HG03460 (cell line): ENCODE data around the gene ADGRG3.

Source experiments
- ATAC-seq: cut with Tn5 transposase; IDR thresholded peaks from one replicate; pipeline ENCODE4 v1.9.1; 2021; ENCODE audit not compliant: unreplicated experiment

ADGRG3 gene, protein sequence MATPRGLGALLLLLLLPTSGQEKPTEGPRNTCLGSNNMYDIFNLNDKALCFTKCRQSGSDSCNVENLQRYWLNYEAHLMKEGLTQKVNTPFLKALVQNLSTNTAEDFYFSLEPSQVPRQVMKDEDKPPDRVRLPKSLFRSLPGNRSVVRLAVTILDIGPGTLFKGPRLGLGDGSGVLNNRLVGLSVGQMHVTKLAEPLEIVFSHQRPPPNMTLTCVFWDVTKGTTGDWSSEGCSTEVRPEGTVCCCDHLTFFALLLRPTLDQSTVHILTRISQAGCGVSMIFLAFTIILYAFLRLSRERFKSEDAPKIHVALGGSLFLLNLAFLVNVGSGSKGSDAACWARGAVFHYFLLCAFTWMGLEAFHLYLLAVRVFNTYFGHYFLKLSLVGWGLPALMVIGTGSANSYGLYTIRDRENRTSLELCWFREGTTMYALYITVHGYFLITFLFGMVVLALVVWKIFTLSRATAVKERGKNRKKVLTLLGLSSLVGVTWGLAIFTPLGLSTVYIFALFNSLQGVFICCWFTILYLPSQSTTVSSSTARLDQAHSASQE

DNA sequence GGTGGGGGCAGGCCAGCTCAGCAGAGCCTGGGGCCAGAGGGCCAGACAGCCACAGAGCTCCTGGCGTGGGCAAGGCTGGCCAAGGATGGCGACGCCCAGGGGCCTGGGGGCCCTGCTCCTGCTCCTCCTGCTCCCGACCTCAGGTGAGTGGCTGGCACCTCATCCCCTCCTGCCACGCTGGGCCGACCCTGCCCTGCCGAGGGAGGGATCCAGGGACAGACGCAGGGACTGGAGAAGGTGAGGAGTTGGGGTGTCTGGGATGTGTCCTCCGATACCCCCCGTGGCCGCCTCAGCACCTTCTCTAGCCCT is at the start of gene ADGRG3:
Gene ADGRG3 (plus strand): TSS at position 44 of the 309 bp plus-strand sequence. CDS start 42 bp downstream, at position 86.
- no peak for ATAC-seq

DNA sequence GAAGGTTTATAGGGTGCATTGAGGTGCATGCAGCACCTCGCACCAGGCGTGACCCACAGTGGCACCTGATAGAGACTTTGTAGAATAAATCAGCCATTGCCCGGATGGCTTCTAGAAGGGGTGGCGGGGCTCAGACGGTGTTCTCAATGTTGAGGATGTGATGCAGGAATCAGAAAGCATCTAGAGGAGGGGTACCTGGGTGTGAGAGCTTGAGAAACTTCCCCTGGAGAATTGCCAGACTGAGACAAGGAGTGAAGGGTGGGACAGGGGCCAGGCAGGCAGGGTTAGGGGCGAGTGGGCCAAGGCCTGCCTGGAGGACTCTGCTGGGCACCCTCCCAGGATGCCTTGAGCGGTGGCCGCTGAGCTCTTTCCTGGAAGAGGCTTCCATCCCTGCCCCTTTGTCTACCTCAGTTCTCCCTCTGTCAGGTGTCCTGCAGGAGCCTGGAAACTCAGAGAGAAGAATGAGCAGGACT is 48.9 kb upstream of the ADGRG3 start:
- ATAC-seq: no peak

DNA sequence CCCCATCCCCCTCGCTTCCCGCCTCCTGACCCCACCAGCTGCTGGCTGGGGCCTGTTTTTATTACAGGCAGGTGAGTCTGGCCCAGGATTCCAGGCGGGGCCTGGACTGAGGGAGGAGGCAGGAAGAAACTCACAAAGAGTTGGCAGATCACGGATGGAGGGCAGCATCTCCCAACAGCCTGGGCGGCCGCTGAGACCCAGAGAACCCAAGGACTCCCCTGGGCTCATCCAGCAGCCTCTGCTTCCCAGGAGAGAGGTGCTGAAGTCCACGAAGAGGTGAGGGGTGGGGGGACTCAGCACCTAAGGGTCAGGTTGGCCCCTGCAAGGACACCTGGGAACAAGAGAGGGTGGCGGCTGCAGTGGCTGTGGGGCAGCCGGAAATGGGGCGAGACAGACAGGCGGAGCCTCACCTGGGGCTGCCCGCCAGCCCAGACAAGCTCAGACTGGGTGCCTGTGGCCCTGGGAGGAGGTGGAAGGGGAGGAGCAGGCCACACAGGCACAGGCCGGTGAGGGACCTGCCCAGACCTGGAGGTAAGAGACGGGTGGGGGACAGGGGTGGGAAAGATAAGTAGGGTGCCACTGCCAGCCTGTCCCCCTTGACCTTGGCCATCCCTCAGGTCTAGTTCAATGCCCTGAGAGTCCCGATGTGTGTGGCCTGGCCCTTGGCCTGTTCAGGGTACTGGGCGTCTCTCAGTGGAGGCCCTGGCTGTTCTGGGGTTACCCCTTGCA is 48.3 kb upstream of the ADGRG3 start:
- no peak for ATAC-seq

DNA sequence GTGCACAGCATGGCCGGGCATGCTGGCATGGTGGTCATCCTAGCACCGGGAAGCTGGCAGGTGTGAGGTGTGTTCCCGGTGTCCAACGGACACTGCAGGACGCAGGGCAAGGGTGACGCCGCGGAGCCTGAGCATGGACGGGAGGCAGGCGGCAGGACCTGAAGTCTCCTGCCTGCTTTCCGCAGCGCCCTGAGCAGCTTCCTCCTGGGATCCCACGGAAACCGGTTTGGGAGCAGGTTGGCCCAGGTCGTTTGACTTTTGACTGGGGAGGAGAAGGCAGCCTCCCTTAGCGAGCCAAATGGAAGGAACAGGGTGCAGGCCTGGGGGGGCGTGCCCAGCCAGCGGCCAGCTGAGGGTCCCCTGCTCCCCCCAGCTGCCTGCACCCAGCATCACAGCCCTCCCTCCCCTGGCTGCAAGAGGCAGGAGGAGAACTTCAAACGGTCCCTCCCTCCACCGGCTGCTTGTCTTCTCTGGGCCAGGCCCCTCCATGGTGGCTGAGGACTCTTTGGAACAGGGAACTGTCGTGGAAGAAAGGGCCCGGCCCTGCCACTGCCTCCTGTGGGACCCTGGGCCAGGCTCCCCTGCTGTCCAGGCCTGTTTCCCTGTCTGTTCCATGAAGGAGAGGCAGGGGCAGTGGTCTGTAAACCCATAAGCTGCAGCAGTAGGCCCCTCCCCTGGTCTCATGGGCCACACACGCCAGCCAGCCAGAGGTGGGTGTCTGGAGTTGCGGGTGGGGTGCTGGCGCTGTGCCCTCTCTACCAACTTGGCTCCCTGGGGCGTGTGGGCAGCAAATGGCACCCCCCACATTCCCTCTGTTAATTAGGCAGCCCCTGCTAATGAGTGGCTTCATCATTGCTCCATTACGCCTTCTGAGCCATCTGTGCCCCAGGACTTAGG is 47.5 kb upstream of the ADGRG3 start:
- ATAC-seq: no peak

DNA sequence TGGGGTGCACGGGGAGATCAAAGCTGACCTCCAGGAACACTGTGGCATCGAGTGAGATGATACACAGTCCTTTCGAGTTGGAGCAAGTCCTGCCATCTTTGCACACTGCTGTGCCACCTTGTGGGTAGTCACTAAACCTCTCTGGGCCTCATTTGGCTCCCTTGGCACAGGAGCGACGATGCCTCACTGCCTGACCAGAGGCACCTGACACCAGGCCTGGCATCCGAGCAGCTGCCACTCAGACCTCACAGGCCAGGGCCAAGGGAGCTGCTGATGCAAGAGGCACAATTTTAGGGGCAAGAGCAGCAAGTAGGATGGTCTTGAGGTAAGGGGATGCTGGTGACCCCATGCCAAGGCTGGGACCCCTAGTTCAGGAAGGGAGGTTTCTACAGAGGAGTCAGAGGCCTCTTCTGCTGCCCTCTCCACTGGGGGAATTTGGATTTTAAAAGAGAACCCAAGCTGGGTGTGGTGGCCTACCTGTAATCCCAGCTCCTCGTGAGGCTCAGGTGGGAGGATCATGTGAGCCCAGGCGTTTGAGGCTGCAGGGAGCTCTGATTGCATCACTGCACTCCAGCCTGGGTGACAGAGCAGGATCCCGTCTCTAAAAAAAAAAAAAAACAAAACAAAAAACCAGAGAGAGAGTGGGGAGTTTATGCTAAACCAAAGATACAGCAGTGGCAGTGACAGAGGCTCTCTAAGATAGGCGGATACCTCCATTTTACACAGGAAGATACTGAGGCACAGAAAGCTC is 46.4 kb upstream of the ADGRG3 start:
- no peak for ATAC-seq

DNA sequence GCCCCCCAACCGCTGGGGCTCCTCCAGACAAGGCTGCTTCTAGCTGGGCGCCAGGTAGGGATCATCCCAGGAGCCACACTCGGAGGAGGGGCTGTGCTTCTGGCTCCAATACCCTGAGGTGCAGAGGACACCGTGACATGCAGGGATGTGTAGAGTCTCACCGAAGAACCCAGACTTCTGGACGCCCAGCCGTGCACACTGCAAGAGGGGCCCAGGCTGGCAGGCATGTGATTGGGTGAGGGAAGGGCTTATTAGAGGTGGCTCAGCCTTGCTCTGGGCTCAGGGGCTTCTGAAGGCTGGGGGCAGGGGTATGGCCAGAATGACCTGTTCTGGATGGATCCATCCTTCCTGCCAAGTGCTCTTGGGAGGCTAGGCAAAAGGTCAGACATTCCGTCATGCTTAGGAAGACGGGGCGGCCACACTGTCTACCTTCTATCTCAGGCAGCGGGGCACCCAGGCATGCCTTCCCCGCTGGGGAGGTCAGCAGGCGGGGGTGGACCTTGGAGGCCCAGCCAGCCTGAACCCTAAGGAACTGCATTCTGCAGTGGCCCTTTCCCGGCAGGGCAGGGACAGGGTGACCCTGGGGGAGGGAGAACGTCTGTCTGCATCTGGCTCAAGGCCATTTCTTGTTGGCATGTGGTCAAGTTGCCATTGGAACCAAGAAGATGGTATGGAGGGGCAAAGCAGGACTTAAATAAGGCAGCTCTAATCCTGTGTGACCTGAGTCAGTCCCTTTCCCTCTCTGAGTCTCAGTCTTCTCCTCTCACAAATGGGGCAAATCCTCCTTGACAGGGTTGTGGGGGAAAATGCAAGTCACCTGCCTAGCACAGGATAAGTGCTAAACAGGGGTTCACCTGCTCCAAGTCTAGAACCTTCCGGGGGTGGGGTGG is 45.5 kb upstream of the ADGRG3 start:
- ATAC-seq: no peak

DNA sequence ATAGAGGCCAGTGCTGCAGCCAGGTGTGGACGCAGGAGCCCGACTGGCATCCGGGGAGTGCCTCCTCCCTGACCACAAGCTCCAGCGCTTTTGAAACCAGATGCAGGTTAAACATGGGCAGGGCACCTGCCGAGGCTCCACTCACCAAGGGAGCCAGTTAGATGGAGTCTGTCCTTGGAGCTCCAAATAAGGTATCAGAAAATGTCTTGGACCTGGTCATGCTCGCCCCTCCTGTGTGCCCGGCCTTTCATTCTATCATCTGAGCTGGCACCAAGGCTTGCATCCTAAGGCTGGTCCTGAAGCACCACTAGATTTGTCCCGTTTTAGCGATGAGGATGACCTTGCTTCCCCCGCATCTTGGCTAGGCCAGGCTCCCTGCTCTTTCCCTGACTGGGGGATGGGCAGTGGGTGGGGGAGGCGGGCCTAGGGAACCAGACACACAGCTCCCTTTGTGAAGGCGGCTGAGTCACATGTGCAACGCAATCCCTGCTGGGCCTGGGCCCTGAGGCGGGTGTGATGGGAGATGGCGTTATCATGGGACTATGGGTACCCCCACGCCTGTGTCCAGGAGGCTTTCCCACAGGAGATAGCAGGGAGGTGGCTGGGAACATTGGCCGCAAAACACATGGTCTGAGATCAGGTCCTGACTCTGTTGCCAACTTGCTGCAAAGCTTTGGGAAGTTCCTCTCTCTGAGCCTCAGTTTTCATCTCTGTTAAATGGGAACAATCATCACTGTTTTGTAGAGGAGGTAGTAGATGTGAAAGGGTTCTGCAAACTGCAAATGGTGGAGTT is 44.7 kb upstream of the ADGRG3 start:
- no peak for ATAC-seq

DNA sequence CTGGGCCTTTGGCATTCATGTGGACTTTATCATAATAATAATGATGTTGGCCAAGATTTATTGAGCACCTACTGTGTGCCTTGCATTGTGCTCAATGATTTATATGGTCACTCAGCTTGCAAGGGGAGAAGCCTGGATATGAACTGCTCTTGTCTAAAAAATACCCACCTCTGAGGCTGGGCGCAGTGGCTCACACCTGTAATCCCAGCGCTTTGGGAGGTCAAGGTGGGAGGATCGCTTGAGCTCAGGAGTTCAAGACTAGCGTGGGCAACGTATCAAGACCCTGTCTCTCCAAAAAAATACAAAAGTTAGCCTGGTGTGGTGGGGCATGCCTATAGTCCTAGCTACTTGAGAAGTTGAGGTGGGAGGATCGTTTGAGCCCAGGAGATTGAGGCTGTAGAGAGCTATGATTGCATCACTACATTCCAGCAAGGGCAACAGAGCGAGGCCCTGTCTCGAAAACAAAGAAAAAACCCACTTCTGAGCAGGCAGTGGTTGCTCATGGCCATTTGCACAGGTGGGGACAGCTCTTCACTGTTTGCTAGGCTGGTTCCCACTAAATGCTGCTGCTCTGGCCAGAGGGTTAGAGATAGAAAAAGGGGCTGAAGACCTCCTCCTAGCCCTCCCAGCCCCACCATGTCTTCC is 43.9 kb upstream of the ADGRG3 start:
- ATAC-seq: no peak

DNA sequence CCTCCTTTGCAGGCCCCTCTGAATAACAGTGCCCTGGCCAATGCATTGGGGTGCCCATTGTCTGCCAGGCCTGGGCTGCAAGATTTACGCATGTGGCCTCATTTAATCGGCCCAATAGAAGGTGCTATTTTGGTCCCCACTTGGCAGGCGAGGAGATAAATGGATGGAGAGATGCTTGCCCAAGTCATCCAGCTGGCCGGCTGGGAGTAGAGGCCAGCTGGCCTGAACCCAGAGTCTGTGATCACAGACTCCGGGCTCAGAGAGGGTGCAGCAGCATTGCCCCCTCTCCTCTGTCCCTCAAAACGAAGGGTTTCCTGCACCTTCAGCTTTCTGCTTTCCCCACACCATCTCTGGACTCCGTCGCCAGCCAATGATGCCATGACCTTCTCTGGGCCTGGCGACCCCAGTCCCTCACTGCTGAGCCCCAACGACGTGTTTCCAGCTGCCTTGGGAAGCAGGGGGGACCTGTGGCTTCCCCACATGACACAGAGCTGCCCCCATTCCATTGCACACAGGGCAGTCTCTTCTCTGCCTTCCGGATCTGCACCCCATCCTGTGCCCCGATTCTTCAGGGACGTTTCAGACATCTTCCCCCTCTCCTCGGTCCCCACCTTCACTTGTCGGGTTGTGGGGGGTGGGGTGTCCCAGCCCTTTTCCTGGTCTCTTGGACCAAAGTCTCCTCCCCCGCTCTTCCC is 43.2 kb upstream of the ADGRG3 start:
- no peak for ATAC-seq

DNA sequence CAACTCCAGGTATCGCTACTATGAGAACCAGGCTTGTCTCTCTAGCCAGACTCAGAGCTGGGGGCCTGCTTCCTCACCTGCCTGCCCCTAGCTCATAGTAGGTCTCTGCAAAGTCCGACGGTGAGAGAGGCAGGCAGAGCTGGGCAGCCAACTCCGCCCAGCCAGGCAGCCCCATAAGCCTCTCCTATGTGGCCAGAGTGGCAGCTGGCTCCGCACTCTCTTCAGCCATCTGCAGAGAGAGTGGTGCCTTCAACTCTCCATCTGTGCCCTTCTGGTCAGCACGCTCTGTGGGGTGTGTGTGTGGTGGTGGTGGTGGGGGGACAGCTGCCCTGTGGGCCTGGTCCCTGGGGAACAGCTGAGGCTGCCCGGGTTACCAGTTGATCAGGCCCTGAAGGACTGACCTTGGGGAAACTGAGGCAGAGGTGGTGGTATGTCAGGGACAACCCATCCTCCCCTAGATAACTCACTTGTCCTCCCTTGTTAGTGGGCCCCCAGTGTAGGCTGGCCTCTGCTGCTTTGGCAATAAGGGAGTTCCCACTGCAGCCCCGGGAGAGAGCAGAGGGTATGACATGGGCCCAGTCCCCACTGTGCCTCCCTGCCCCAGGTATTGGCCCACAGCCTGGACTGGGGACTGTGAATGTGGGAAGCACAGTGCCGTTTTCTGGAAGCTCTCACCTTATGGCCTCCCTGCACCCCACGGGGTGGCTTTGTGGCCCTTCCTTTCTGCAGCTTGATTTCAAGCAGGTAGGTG is 41.5 kb upstream of the ADGRG3 start:
- ATAC-seq: no peak

DNA sequence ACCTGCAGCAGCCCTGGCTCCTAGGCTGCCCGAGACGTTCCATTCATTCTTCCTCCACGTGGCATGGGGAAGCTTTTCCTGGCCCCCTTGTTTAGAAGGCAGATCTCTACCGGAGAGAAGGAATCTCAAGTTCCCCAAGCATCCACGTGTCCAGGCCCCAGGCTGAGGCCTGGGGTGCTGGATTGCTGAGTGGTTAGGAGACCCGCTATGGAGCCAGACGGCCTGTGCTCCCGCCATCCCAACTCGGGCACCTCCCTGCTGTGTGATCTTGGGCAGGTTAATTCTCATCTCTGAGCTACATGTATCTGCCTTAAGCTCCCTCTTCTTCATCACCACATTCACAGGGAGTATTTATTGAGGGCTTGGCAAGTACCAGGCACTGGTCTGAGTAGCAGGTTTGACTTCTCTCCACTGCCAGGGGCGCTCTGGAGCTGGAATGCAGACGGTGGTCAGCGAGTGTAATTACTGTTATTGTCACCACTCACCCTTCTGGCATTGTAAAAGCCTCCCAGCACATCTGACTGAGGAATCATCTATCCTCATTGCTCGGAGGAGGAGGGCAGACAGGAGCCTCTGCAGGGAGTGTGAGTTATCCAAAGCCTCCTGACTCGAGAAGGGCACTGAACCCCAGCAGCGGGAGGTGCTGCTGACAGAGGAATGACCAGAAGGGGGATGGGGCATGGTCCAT is 40.8 kb upstream of the ADGRG3 start:
- ATAC-seq: no peak

DNA sequence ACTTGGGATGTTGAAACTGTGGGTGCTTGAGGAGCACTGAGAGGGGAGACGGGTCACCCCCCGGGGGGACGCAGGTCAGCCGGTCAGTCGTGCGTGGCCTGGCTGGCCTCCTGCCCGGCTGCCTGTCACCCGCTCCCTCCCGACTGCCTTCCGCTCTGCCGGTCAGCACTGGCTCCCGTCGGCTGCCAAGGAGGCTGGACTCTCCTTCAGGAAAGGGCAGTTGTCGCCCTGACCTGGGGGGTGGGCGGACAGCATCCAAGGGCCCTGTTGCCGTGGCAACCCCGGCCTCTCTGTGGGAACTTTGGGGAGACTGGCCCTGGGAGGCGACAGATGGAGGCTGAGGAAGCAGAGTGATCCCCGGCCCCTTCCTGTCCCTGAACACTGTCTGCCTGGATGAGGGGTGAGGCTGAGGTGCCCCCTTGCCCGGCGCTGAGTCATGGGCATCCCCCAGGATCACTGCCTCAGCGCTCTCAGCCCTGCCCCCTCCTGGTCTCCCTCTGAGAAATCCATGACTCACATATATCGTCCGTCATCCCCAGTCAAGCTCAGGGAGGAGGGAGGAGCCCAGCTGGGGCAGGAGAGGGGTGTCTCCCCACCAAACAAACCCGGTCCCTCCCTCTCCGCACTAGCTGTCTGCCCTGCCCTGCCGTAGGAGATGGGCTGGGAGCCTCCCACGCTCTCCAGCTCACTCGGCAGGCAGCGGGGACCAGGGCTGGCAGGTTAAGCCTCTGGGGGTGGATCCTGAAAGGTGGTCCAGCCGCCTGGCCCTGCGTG is 39.9 kb upstream of the ADGRG3 start, which contains the start of gene ADGRG1:
Gene ADGRG1 (plus strand): TSS at position 623 of the 774 bp plus-strand sequence. CDS start 21,658 bp downstream, outside the sequence.
- ATAC-seq: no peak

DNA sequence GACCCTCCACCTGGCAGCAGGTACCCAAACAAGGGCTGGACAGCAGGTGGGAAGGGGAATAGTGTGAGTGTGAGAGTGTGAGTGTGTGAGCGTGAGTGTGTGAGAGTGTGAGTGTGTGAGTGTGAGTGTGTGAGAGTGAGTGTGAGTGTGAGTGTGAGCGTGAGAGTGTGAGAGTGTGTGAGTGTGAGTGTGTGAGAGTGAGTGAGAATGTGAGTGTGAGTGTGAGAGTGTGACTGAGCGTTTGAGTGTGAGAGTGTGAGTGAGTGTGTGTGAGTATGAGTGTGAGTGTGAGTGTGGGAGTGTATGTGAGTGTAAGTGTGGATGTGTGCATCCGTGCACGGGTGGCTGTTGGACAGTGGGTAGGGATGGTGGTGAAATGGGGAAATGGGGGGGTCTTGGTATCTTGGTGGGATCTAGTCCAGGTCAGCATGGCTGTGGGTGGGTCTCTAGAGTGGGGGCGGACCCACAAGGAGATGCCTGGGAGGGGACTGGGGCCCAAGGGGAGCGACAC is 39.3 kb upstream of the ADGRG3 start:
- no peak for ATAC-seq

DNA sequence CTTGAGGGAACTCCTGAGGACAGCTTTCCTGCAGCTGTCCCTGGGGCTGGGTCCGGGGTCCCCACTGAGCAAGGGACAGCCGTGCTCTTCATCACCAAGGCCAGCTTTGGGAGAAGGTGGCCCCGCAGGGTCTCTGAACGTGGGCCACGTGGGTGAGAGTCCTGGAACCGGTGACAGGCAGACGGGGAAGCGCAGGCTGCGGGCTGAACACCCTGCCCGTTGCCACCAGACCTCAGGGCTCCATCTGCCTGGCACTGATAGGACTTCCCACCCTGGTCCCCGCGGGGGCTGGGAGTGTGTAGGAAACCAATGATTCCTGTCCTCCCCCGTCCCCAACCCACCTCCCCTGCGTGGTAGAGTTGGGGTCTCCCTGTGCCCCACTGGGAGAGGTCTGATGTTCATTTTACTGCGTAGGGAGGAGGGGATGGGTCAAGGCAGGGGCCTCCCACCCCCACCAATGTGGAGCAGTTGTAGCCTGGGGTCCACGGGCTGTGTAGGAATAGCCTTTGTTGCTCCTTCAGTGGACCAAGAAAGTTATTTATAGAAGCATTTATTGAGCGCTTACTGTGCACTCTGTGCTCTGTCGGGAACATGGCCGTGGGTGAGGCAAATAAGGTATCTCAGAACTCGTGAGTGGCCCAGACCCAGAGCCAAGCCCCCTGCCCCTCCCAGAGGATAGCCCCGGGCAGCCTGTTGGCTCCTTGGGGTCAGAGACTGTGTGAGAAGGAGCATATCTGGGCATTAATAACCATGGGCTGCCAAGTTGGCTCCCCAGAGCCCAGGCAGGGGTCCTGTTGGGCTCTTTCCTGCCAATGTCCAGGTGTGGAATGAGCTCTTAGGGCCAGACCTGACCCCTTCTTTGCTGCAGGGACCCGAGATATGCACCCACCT is 38.3 kb upstream of the ADGRG3 start:
- no peak for ATAC-seq
